GM18498 (cell line): ENCODE data around the gene GRIP1.
A peak's percentile ranks its signal among the peaks of the same experiment; 100 is the strongest.

Experiments
- ATAC-seq: cut with Tn5 transposase; IDR thresholded peaks from one replicate; pipeline ENCODE4 v1.9.1; 2021; ENCODE audit warnings: mild to moderate bottlenecking, moderate library complexity; ENCODE audit not compliant: unreplicated experiment

GRIP1 gene

DNA sequence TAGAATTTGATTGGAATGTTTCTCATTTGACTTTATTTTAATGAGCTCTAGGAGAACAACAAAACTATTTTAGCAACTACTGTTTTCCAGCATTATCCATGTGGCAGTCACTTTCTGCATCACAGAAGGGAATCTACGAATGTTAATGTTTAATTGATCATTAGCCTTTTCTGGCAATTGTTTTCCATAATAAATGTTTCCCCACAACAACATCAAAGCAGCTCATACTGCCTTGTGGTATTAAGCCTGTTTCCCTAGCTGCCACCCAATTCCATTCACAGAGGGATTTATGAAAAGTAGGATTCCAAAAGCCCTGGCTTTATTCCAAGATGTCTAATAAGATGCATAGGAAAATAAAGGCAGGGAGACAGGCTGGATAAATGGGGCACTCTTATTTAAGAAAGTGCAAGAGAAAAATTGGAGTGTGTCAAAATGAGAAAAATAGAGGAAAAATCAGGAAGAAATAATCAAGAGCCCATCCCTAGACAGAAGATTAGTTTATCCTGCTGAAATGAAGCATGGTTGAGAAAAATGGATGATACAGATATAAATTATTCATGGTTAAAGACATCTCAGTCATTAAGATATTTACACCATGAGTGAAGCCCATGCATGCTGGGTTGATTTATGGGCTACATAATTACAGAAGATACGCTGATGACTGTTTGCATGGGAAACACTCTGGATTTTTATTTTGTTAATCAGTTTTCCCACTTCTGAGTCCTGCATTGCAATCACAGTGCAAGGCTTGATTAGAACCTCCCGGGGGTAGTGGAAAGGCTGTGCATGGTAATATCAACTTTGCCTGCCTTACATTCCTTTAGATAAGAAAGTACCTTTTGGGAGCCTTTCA is 196.3 kb downstream of the GRIP1 start:
- no peak for ATAC-seq

DNA sequence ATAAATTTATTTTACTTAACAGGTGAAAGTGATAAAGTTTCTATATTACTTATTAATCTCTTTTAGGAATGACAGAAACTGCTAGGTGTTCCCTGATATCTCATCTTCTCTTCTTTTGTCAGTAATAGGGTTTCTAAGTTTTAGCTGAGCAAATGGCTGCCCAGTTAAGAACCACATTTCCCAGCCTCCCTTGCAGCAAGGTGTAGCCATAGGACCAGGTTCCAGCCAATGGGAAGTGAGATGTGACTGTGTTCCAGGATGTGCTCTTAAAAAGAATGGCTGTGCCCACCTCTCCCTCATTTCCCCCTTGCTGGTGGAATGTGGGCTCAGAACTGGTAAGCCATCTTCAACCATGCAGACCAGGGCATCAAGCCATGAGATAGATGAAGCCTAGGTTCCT is 210.9 kb downstream of the GRIP1 start:
- ATAC-seq: no peak

DNA sequence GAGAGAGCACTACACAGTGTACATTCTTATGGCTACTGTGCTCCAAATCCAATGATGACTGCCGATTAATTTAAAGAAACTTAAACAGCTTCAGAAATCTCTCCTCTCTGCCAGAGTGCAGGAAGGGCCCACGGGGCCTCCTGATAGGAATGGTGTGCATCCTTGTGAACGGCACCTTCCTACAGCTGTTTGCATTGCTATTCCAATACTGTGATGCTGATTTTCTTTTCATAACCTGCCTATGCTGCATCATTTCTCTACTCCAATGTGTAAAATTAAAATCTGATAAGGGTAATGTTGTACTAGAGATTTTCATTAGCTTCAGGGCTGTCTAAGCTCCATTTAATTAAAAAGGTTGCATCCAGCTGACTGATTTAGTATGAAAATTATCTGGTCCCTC is 217.5 kb downstream of the GRIP1 start:
- ATAC-seq: no peak

DNA sequence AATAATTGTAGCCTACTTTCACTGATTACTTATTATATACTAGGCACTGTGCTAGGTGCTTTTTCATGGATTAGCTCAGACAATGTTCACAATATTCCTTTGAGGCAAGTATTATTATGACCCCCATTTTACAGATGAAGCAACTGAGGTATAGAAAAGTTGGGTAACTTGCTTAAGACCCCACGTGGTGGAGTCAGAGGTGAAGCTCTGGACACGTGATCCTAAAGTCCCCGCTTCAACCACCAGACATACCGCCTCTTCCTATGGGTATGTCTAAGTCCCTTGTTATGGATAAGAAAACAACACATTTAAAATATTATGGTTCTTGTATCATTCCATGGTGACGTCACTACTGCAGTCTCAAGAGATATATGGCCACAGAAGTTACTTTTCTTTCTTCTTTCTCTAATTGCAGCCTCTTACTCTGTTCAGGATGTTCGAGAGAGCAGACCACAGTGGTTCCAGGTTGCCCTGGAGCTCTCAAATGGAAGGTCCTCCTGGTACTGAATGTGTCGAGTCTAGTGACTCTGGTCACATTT is 218.9 kb downstream of the GRIP1 start:
- ATAC-seq: no peak

DNA sequence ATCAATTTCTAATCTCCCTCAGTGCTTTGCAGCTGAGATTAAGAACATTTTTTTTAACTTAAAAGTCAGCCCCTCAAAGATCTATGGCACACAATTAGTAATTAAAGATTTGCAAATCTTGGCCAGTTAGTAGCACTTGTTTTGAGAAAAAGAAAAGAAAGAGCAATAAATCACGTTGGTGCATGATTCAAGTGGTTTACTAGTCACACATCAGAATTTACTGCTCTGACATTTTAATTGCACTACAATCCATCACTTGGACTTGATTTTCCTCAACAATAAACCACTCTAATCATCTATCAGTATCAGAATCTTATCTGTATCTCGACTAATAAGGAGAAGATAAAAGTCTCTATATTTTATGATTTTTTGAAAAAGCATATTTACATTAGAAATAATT is 222.3 kb downstream of the GRIP1 start:
- no peak for ATAC-seq

DNA sequence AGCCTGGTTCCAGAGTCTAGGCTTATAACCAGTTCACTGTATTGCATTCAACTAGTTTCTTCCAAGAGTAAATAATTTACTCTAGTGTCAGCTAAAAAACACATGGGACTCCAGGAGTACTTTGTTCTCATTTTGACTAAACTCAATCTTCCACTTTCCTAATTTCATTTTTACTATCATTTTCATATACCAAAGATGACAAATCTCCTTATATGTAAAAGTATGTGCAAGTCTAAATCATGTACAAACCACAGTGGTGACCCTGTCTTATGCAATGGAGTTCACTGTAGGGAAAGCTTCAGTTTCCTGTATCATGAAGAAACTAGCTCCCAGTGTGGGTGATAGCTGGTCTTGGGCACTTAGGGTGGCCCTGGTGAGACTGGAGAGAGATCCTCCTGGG is 225.0 kb downstream of the GRIP1 start:
- peak; percentile 81 for ATAC-seq

DNA sequence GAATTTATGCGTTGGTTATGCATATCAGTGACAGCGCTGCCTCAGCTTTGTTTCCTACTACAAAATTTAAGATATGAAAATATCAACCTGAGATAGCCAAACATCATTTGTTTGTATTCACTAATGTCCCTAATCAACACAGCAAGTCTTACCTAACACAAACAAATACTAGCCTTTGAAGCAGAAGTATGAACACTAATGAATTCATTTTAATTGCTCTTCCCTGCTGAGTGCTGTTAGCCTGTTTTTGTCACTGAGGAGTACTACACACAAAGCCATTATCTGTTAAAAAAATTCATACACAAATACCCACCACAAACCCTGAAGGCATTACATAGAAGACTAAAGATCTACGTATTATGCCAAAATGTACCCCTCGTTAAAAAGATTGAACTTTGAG is 225.8 kb downstream of the GRIP1 start:
- no peak for ATAC-seq

DNA sequence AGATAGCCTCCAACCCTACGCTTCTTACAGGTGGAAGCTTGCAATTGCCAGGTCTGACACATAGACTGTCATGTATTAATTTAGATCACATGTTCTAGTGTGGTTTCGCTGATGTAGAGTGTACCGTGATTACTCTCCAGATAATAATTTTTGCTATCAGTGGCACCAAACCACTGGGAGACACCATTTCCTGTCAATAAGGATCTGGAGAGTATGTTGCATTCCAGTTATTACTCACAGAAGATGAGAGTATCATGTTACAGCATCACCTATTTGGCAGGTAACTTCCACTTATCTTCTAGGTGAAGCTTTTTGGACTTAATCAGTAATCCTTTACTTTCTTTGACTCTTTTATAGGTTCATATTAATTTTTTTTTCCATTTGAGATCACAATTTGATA is 229.3 kb downstream of the GRIP1 start:
- ATAC-seq: no peak

DNA sequence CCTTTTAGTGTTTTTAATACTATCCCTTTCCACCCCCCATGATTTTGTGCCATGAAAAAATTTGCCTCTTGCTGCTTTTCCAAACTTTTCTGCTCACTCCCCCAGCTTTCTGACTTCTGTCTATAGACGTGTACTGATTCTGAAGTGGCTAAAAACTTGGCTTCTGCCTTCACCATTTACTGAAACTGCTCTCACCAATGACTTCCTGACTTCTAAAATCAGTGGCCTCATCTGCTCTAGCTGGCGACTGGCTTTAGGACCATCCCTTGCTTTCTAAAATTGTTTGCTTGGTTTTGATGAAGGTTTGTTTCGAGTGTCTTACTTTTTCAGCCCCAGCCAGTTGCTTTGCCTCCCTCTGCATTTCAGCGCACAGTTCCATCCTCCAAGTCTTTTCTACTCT is 231.2 kb downstream of the GRIP1 start:
- no peak for ATAC-seq

DNA sequence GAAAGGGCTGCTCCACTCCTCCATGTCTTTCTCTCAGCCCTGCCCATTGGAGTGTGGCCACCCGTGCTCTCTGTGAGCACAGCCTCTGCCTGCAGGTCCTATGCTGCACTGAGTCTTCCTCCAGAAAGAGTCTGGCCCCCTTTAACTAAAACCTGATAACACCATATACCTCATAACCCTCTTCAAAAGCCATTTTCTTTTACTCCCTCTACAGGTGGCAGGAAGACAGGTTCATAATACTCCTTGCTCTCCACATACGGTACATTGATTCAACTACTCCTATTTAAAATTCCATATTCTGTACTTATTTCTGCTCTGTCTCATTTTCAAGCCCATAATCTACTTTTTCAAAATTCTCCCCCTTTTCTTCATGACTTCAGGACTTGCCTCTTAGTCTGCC is 232.6 kb downstream of the GRIP1 start:
- no peak for ATAC-seq

DNA sequence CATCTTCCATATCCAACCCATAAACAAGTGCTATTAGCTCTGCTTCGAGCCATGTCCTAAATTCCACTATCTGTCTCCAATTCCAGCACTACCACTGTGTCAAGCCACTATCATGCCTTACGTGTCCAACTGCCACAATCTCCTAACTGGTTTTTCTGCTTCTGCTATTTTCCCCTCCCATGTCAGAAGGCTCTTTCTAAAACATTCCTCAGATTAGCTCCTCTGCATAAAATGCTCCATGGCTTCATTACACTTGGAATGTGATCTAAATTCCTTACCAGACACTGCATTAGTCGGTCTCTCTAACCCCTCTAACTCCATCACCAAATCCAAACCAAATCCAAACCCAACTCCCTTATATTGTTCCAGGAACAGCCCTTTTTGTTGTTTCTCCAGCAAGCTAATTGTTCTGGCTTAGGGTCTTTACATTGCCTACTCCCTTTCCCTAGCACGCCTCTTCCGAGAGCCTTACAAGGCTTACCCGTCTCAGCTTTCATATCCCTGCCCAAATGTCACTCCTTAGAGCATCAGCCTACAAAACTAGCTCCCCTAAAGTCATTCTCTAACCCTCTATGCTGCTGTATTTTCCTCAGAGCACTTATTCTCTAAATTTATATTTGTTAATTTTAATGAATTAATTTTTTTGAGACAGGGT is 236.8 kb downstream of the GRIP1 start:
- ATAC-seq: no peak

DNA sequence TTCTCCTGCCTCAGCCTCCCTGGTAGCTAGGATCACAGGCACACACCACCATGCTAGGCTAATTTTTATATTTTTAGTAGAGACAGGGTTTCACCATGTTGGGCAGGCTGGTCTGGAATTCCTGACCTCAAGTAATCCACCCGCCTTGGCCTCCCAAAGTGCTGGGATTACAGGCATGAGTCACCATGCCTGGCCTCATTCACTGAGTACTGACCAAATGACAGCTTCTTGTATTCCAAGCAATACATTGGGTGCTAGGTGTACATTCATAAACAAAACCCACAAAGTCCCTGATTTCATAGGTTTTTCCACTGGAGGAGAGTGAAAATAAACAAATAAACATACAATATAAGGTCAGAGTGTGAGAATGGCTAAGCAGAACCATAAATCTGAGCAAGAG is 240.3 kb downstream of the GRIP1 start:
- no peak for ATAC-seq

DNA sequence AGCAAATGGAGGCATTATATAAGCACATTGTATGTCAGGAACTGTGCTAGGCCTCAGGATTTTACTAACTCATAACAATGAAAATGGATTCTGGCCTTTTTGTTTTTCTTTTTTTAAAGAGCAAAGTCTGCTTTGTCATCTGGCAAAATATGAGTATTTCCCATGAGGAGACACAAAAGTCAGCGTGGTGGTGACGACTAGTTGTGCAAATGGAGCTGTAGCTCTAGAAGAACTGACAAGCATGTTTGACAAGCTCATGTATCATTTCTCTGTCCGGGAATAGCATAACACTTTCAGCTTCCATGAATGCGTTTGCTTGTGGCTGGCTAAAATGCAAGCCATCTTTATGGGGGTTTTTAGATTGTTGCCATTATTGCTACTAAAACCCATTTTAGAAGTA is 248.8 kb downstream of the GRIP1 start:
- ATAC-seq: no peak

DNA sequence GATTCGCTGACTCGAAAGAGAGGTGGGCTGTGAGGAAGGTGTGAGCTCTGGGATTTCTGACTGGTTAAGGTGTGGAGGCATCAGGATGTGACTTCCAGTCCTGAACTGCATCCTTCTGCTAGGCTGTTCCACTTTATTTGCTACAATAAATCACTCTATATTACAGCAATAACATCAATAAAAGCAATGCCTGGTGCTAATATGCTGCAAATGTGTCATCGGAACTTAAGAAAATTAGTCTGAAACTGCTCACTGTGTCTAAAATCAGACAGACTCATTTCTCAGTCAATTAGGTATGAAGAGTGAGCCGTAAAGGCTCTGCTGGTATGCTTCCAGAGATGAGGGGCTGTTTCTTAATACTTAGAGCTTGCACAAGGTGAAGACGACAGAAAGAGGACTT is 250.0 kb downstream of the GRIP1 start:
- no peak for ATAC-seq

DNA sequence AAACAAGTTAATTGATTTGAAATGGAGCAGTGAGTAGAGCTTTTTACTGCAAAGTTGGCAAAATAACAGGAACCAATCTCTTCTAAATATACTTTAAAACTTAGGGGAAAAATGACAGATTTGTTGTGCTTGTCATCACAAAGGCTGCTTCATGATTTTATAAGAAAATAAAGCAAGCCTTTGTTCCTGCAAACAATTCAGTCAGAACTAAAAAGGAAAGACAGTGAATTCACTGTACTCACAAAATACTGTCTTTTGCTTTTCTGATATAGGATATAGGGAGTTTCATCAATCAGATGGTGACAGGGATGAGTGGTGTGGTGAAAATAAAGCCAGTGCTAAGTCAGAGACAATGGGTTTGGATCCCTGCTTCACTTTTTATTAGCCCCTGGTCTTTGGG is 250.6 kb downstream of the GRIP1 start:
- no peak for ATAC-seq

DNA sequence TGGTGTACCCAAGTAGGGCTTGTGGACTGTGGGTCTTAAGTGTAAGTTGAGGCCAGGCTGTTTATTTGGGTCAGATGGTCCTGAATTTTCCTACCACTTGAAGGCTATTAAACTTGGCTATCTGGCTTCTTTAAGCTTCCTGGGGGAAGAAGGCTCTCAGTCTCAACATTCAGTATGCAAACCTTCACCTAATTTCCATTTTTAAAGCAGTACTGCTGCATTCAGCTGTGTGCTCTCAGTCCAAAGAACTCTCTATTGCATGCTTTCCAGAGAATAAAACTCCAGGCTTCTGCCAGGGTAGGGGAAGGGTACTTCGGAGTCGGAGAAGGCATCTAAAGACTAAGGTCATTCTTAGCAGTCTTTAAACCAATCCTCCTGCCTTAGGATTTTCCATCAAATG is 252.2 kb downstream of the GRIP1 start:
- no peak for ATAC-seq

DNA sequence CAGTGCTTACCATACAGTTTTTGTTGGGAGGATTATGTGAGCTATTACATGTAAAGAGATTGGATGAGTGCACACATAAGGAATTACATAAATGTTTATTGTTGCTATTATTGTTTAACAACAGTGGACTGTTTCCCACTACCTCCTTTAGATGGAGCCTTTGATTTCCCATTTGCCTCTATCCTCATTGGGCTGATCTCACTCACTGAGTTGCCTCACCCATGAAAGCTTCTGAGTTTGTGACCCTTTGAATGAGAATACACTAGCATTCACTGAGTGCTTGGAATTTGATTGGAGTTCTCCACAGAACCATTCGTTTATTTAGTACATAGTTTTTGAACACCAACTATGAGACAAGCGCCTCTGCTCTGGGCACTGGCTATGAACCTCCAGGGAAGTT is 255.6 kb downstream of the GRIP1 start:
- ATAC-seq: no peak

DNA sequence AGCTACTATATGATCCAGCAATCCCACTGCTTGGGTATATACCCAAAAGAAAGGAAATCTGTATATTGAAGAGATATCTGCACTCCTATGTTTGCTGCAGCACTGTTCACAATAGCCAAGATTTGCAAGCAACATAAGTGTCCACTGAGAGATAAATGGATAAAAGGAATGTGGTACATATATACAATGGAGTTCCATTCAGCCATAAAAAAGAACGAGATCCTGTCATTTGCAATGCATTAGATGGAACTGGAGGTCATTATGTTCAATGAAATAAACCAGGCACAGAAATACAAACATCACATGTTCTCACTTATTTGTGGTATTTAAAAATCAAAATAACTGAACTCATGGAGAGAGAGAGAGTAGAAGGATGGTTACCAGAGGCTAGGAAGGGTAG is 260.0 kb downstream of the GRIP1 start:
- ATAC-seq: no peak

DNA sequence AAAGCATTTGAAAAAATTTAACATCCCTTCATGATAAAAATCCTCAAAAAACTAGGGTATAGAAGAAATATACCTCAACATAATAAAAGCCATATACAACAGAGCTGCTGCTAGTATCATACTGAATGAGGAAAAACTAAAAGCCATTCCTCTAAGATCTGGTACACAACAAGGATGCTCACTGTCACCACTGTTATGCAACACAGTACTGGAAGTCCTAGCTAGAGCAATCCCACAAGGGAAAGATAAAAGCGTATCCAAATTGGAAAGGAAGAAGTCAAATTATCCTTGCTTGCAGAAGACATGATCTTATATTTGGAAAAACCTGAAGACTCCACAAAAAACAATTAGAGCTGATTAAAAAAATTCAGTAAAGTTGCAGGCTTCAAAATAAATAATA is 261.7 kb downstream of the GRIP1 start:
- no peak for ATAC-seq

DNA sequence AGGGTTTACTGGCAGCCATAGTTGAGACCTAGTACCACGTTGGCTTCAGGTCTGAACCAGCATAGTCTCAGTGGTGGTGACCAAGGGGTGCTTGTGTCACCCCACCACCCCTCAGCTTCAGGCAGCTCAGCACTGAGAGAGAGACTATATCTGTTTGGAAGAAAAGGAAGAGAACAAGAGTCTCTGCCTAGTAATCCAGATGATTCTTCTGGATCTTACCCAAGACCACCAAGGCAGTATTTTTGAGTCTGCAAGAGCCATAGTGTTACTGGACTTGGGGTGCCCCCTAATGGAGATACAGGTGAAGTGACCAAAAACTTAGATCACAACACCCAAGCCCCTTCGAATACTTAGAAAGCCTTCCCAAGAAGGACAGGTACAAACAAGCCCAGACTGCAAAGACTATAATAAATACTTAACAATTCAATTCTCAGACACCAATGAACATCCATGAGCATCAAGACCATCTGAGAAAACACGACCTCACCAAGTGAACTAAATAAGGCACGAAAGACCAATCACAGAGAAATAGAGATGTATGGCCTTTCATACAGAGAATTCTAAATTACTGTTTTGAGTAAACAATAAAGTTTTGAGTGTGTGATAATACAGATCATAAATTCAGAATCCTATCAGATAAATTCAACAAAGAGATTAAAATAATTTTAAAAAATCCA is 269.5 kb downstream of the GRIP1 start:
- ATAC-seq: peak; percentile 65

DNA sequence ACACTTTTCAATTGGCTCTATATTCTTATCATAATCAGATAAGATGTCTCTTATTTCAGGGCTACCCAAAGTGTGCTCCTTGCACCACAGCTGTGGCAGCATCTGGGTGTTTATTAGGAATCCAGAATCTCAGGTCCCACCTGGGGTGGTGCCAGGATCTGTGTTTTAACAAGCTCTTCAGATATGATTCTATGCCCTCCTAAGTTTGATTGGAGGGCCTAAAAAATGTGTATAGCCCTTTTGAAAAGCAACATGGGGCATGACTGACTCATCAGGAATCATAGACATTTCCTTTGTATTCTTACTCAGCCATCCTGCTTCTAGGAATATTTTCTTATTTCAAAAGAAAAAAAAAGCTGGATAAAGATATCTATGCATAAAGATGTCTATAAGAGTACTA is 273.5 kb downstream of the GRIP1 start:
- no peak for ATAC-seq

DNA sequence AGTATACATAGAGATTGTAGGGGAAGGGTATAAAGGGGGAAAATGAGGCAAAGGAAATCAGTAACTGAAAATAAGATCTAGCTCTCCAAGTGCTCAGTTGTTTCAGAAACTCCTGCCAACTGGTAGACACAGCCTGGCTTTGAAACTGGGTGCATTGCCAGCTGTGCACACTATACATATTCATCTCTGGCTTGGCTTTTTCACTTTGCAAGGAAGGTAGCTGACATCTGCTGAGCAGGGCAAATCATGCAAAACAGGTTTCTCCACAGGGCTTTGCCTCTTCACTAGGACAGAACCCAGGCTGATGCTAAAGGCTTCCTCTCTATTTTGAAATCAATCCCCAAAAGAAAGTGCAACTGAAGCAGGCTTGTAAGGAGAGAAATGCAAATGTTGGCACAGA is 275.1 kb downstream of the GRIP1 start:
- ATAC-seq: peak; percentile 84
